ENCODE data around the gene CERS6.

Gene CERS6

GRCh38 chr2:168809537-168809936 is 353.5 kb downstream of the CERS6 start:
- no peak for DNase-seq (ENCODE audit: low read depth)
- no peak overlapping the region for H3K4me3 ChIP-seq (ENCODE audit: low read depth, low read length)
- TF ChIP-seq MYC (IDR thresholded peaks at IDR 0.05; ENCODE audit: low read depth, low read length) = no peak
- TF ChIP-seq CTCF (IDR thresholded peaks at IDR 0.05; ENCODE audit: low read depth, low read length) = no peak
- no peak for TF ChIP-seq MAX (IDR thresholded peaks at IDR 0.05; ENCODE audit: low read depth, low read length)
- TF ChIP-seq POLR2A (IDR thresholded peaks at IDR 0.05; ENCODE audit: extremely low read depth, insufficient read length) = no peak

GRCh38 chr2:168810235-168810634 is 354.2 kb downstream of the CERS6 start:
- TF ChIP-seq MYC (IDR thresholded peaks at IDR 0.05; ENCODE audit: low read depth, low read length) = no peak
- TF ChIP-seq MAX (IDR thresholded peaks at IDR 0.05; ENCODE audit: low read depth, low read length) = no peak
- no peak for TF ChIP-seq POLR2A (IDR thresholded peaks at IDR 0.05; ENCODE audit: extremely low read depth, insufficient read length)
- TF ChIP-seq CTCF (IDR thresholded peaks at IDR 0.05; ENCODE audit: low read depth, low read length) = no peak
- no peak overlapping the region for H3K4me3 ChIP-seq (ENCODE audit: low read depth, low read length)
- DNase-seq (ENCODE audit: low read depth) = no peak

- no peak for DNase-seq (ENCODE audit: low read depth)
- TF ChIP-seq CTCF (IDR thresholded peaks at IDR 0.05; ENCODE audit: low read depth, low read length) = no peak
- no peak overlapping the region for H3K4me3 ChIP-seq (ENCODE audit: low read depth, low read length)
Measured at GRCh38 chr2:168811696-168812095, 355.6 kb downstream of the CERS6 start.

GRCh38 chr2:168814046-168814445 is 358.0 kb downstream of the CERS6 start:
- TF ChIP-seq POLR2A (IDR thresholded peaks at IDR 0.05; ENCODE audit: extremely low read depth, insufficient read length) (no peak), CTCF (IDR thresholded peaks at IDR 0.05; ENCODE audit: low read depth, low read length) (no peak), MYC (IDR thresholded peaks at IDR 0.05; ENCODE audit: low read depth, low read length) (no peak), MAX (IDR thresholded peaks at IDR 0.05; ENCODE audit: low read depth, low read length) (no peak)
- no peak overlapping the region for H3K4me3 ChIP-seq (ENCODE audit: low read depth, low read length)
- DNase-seq (ENCODE audit: low read depth) = no peak

- TF ChIP-seq CTCF (IDR thresholded peaks at IDR 0.05; ENCODE audit: low read depth, low read length) (no peak), MYC (IDR thresholded peaks at IDR 0.05; ENCODE audit: low read depth, low read length) (no peak), MAX (IDR thresholded peaks at IDR 0.05; ENCODE audit: low read depth, low read length) (no peak), POLR2A (IDR thresholded peaks at IDR 0.05; ENCODE audit: extremely low read depth, insufficient read length) (no peak)
Measured at GRCh38 chr2:168814939-168815907, 359.2 kb downstream of the CERS6 start.

More at GRCh38 chr2:168814939-168815907, 359.2 kb downstream of the CERS6 start:
- H3K4me3 ChIP-seq (ENCODE audit: low read depth, low read length) = no peak overlapping the region
- DNase-seq (ENCODE audit: low read depth) = no peak
